ENCODE measurements around the gene RAB11FIP3.

Gene RAB11FIP3

DNA sequence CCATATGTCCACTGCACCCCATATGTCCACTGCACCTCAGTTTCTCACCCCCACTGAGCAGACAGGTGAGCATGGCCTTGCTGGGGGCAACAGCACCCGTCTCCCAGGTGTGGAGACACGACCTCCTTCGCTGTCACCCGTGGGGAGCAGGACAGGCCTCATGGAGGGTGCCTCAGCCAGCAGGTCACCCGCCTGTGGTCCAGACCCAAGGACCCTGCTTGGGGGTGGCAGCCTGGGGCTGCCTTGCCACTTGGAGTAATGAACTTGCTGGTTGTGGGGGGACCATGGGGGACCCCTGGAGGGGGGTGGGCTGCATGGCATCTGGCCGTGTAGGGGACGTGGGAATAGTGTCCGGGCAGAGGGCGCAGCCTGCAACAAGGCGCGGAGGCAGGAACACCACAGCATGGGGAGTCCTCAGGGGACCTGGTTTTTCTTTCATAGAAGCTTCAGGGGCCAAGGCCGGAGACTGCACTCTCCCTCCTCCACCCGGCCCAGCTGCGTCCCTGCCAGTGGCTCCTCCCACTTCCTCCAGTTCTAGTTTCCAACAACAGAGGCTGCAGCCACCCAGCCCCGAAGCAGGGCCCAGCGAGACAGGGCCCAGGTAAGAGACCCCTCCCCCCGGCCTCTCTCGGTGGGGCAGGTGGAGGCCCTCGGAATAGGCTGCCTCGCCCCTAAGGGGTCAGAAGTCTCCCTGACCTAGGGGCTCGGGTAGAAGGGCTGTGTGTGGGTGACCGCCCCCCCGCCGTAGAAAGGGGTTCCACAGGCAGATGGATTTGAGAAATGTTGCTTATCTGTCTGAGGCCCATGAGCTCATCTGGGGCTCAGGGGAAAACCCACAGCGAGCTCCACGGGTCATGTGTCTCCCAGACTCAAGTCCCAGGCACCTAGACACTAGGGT lies 141.3 kb downstream of the RAB11FIP3 start, which contains the start of gene NHLRC4:
TSS of gene NHLRC4 (plus strand) at position 531 of the 898 bp plus-strand sequence. CDS start 1,043 bp downstream, outside the sequence.
- Histone ChIP-seq H3K36me3 (replicated peaks; ENCODE audit: low read depth, low read length) (no peaks in the 10 kb centered on the region), H3K4me1 (ENCODE audit: low read length) (peaks cover 32% of the 10 kb centered on the region), H3K9ac (ENCODE audit: low read length) (peak within 1 kb of the TSS; percentile 77), H3K27ac (ENCODE audit: low read length) (peak within 1 kb of the TSS; percentile 77), H3K4me3 (ENCODE audit: low read length) (peak within 1 kb of the TSS; percentile 75), H3K4me2 (ENCODE audit: low read length) (peak within 1 kb of the TSS; percentile 96), H3K9me3 (ENCODE audit: insufficient read depth, low read length) (no peaks in the 10 kb centered on the region), H3K27me3 (ENCODE audit: low read depth, low read length) (no peaks in the 10 kb centered on the region), H4K20me1 (ENCODE audit: insufficient read depth, low read length) (no peaks in the 10 kb centered on the region), H3K79me2 (ENCODE audit: low read length) (peaks cover 14% of the 10 kb centered on the region), H2AFZ (ENCODE audit: low read depth, low read length) (peak within 1 kb of the TSS; percentile 48; the same call in 1 of the 2 replicates)
- TF ChIP-seq, protein P1, sequence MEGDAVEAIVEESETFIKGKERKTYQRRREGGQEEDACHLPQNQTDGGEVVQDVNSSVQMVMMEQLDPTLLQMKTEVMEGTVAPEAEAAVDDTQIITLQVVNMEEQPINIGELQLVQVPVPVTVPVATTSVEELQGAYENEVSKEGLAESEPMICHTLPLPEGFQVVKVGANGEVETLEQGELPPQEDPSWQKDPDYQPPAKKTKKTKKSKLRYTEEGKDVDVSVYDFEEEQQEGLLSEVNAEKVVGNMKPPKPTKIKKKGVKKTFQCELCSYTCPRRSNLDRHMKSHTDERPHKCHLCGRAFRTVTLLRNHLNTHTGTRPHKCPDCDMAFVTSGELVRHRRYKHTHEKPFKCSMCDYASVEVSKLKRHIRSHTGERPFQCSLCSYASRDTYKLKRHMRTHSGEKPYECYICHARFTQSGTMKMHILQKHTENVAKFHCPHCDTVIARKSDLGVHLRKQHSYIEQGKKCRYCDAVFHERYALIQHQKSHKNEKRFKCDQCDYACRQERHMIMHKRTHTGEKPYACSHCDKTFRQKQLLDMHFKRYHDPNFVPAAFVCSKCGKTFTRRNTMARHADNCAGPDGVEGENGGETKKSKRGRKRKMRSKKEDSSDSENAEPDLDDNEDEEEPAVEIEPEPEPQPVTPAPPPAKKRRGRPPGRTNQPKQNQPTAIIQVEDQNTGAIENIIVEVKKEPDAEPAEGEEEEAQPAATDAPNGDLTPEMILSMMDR (IDR thresholded peaks at IDR 0.05; ENCODE audit: low read depth, low read length), result no peak
- no peak for TF ChIP-seq EZH2phosphoT487 (IDR thresholded peaks at IDR 0.05; ENCODE audit: low read depth)

DNA sequence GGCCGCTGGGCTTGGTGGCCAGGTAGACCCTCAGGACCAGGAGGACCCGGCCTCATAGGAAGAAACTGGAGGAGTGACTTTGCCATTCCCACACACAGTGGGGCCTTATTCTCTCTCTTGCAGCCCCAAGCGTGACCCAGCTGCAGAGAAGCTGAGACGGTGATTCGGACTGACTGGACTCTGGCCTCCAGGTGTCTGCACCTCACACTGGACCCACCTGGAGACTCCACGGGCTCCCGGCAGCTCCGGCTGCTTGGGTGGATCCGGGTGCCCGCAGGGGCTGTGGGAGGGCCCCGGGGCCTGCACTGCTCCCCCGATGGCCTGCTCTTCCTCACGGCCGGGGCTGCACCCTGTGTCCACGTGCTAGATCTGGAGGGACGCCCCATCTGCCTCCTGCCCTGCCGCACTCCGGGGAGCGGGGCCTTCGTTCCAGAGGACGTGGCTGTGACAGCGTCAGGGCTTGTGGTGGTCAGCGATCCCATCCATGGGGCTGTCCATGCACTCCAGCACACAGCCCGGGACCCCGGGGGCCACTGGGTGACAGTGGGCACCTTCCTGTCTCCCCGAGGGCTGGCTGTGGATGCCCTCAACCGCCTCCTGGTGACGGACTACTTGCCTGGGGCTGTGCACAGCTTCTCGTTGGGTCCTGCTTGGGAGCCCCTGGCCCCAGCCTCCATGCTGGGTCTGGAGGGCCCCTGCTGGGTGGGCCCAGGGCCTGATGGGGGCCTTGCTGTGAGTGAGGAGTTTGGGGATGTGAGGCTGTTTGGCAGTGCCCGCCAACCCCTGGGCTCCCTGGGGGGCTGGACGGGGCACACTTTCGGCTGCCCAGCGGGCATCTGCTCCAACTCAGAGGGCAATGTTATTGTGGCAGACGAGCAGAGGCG lies 142.2 kb downstream of the RAB11FIP3 start:
- Histone ChIP-seq H2AFZ (ENCODE audit: low read depth, low read length) (no peak overlapping the region), H3K4me3 (ENCODE audit: low read length) (peak overlapping the region; percentile 75), H3K4me2 (ENCODE audit: low read length) (peak overlapping the region; percentile 96), H3K27ac (ENCODE audit: low read length) (peak overlapping the region; percentile 77), H3K4me1 (ENCODE audit: low read length) (peaks cover 32% of the 10 kb centered on the region), H3K9me3 (ENCODE audit: insufficient read depth, low read length) (no peaks in the 10 kb centered on the region), H3K9ac (ENCODE audit: low read length) (peak overlapping the region; percentile 77), H3K79me2 (ENCODE audit: low read length) (peaks cover 14% of the 10 kb centered on the region), H4K20me1 (ENCODE audit: insufficient read depth, low read length) (no peaks in the 10 kb centered on the region), H3K27me3 (ENCODE audit: low read depth, low read length) (no peaks in the 10 kb centered on the region), H3K36me3 (replicated peaks; ENCODE audit: low read depth, low read length) (no peaks in the 10 kb centered on the region)
- TF ChIP-seq, protein P1 (IDR thresholded peaks at IDR 0.05; ENCODE audit: low read depth, low read length), result no peak
- TF ChIP-seq EZH2phosphoT487 (IDR thresholded peaks at IDR 0.05; ENCODE audit: low read depth), result no peak

DNA sequence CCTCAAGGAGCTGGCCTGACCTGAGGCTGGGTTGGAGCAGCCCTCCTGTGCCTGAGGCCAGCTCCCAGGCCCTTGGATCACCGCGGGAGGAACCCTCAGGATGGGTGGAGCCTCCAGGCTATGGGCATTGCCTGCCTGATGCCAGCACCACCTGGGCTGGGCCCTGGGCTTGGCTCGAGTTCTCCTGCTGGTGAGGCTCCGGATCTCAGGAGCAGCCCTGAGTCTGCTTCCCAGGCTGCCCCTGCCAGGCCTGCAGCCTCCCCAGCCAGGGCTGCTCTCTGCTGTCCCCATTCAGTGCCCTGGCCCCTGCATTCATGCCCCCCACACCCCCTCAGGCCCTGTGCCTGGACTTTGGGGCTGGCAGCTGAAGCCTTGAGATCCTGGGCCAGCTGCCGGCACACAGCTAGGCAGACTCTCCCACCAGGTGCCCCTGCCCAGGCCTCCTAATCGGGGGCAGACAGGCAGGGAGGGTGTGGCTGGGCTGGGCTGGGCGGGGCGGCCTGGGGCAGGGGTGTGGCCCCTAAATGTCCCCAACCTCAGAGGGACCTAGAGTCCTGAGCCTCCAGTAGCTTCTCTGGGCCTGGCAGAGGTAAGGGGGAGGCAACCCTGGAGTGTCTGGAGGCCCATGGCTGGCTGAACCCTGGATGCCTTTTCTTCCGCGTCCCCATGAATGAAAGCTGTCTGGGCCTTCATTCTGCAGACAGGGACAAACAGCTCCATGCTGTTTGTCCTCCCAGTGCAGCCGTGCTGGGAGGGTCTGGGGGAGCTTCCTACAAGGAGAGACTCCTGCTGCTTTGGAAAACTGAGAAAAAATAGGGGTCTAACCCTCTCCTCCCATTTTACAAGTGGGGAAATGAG lies 143.2 kb downstream of the RAB11FIP3 start:
- H2AFZ ChIP-seq (ENCODE audit: low read depth, low read length), result no peak overlapping the region
- H3K27me3 ChIP-seq (ENCODE audit: low read depth, low read length), result no peaks in the 10 kb centered on the region
- H3K4me2 ChIP-seq (ENCODE audit: low read length), result peak overlapping the region; percentile 83
- H3K4me3 ChIP-seq (ENCODE audit: low read length), result peak overlapping the region; percentile 93
- no peaks in the 10 kb centered on the region for H4K20me1 ChIP-seq (ENCODE audit: insufficient read depth, low read length)
- peak overlapping the region; percentile 77 for H3K27ac ChIP-seq (ENCODE audit: low read length)
- no peaks in the 10 kb centered on the region for H3K36me3 ChIP-seq (replicated peaks; ENCODE audit: low read depth, low read length)
- peaks cover 14% of the 10 kb centered on the region for H3K79me2 ChIP-seq (ENCODE audit: low read length)
- H3K4me1 ChIP-seq (ENCODE audit: low read length), result peaks cover 32% of the 10 kb centered on the region
- TF ChIP-seq EZH2phosphoT487 (IDR thresholded peaks at IDR 0.05; ENCODE audit: low read depth), result no peak
- TF ChIP-seq, protein P1 (IDR thresholded peaks at IDR 0.05; ENCODE audit: low read depth, low read length), result no peak
- H3K9ac ChIP-seq (ENCODE audit: low read length), result peak overlapping the region; percentile 85
- H3K9me3 ChIP-seq (ENCODE audit: insufficient read depth, low read length), result no peaks in the 10 kb centered on the region
